Activated naive CD8-positive, alpha-beta T cell treated with anti-CD3 and anti-CD28 coated beads, Interleukin-2, amount 50 U/mL, for 16 hours (primary cell): Measurements from ENCODE around the gene ATP12A.
"Not testable (repeated sequence)": the region's sequence is repeated elsewhere in the genome, so short reads cannot be mapped to it uniquely, and the experiment has no call there.

Experiments used
- DNase-seq: peaks from one replicate; pipeline ENCODE4 v3.0.0-alpha.2; 2020; ENCODE audit warnings: low read depth, low spot score

Gene ATP12A

GRCh38 chr13:24730873-24731567, 50.8 kb downstream of the ATP12A start:
- DNase-seq = not testable (repeated sequence)

GRCh38 chr13:24734950-24735349, 54.7 kb downstream of the ATP12A start:
- no peak for DNase-seq

- no peak for DNase-seq
Measured at GRCh38 chr13:24737042-24737441, 56.8 kb downstream of the ATP12A start.

- DNase-seq = no peak
Measured at GRCh38 chr13:24738366-24738847, 58.2 kb downstream of the ATP12A start.

- DNase-seq = no peak
Measured at GRCh38 chr13:24740014-24740890, 60.0 kb downstream of the ATP12A start.

- DNase-seq = no peak
Measured at GRCh38 chr13:24741016-24741662, 60.9 kb downstream of the ATP12A start.

- DNase-seq = no peak
Measured at GRCh38 chr13:24741791-24742190, 61.6 kb downstream of the ATP12A start.

- DNase-seq = no peak
Measured at GRCh38 chr13:24742294-24742693, 62.1 kb downstream of the ATP12A start.

- no peak for DNase-seq
Measured at GRCh38 chr13:24742977-24743376, 62.8 kb downstream of the ATP12A start.

GRCh38 chr13:24744247-24744646, 64.0 kb downstream of the ATP12A start:
- no peak for DNase-seq

GRCh38 chr13:24745516-24745860, 65.3 kb downstream of the ATP12A start:
- no peak for DNase-seq

GRCh38 chr13:24745861-24746617, 65.8 kb downstream of the ATP12A start:
- no peak for DNase-seq

- DNase-seq = no peak
Measured at GRCh38 chr13:24746618-24747247, 66.5 kb downstream of the ATP12A start.

GRCh38 chr13:24747248-24748060, 67.2 kb downstream of the ATP12A start:
- DNase-seq = no peak

GRCh38 chr13:24748061-24748400, 67.8 kb downstream of the ATP12A start:
- no peak for DNase-seq

- DNase-seq = no peak
Measured at GRCh38 chr13:24759197-24759596, 79.0 kb downstream of the ATP12A start.
